Cardiac fibroblast (primary cell): ENCODE measurements around the gene SMC4.

Experiments used
- DNase-seq, 2 donors: peaks; one replicate each; pipeline versions ENCODE4 v3.0.0 to v3.0.0-alpha.2; 2010; ENCODE audit warnings: low read depth in 2 of 2
- H3K4me3 ChIP-seq, 2 donors: replicated peaks in 1 of 2; 1 replicate in 1 of 2; 2 replicates in 1 of 2; pipeline ENCODE4 v1.5.1; 2011; ENCODE audit warnings: low read depth in 2 of 2, low read length in 2 of 2, mild to moderate bottlenecking in 2 of 2, moderate library complexity in 1 of 2
- TF ChIP-seq, protein P1 (sequence below): IDR thresholded peaks from one replicate; pipeline ENCODE4 v1.5.1; 2011; ENCODE audit warnings: low read depth, mild to moderate bottlenecking, low read length, inconsistent platforms

The SMC4 gene

DNA sequence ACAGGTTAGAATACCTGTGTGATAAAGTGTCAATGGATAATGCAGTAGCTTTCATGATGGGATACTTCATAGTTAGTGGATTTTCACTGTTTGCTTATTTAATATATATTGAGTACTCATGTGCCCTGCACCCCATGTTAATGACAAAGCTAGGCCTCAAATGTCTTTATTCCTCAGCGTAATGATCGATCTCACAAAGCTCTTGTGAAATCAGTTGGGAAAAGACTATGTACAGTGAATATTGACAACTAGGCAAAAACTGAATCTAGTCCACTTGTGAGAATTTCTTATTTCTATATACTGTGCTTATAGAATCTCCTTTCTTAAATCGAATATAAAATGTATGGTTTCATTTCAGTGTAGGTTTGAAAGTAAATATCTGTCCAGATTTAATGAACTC is 17.9 kb downstream of the SMC4 start:
- H3K4me3 ChIP-seq, result no peak overlapping the region
- TF ChIP-seq, protein P1, sequence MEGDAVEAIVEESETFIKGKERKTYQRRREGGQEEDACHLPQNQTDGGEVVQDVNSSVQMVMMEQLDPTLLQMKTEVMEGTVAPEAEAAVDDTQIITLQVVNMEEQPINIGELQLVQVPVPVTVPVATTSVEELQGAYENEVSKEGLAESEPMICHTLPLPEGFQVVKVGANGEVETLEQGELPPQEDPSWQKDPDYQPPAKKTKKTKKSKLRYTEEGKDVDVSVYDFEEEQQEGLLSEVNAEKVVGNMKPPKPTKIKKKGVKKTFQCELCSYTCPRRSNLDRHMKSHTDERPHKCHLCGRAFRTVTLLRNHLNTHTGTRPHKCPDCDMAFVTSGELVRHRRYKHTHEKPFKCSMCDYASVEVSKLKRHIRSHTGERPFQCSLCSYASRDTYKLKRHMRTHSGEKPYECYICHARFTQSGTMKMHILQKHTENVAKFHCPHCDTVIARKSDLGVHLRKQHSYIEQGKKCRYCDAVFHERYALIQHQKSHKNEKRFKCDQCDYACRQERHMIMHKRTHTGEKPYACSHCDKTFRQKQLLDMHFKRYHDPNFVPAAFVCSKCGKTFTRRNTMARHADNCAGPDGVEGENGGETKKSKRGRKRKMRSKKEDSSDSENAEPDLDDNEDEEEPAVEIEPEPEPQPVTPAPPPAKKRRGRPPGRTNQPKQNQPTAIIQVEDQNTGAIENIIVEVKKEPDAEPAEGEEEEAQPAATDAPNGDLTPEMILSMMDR, result no peak
- DNase-seq, result no peak

- DNase-seq, result no peak
- no peak overlapping the region for H3K4me3 ChIP-seq
- TF ChIP-seq, protein P1, result no peak
Measured at GRCh38 chr3:160427832-160428424, 28.5 kb downstream of the SMC4 start.

DNA sequence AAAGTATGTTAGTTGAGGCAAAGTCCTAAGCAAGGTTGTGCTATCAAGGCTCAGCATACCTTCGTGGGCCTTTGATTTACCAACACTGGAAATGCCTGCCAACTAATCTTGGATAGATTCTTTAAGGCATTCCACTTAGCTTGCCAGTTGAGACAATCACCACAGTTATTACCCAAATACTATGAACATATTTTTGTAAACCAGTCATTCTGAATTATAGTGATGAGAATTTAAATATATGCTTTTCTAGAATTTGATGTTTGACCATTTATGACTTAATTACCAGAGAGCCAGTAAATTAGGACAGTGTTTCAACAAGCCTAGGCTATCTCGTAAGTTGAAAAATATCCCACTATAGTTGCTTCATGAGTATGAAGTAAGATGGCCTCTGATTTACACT is 34.6 kb downstream of the SMC4 start:
- TF ChIP-seq, protein P1, result no peak
- peak; percentile 58 to 63 for DNase-seq
- H3K4me3 ChIP-seq, result no peak overlapping the region

- DNase-seq, result no peak
- no peak overlapping the region for H3K4me3 ChIP-seq
- TF ChIP-seq, protein P1, result no peak
Measured at GRCh38 chr3:160435095-160435494, 35.6 kb downstream of the SMC4 start.

DNA sequence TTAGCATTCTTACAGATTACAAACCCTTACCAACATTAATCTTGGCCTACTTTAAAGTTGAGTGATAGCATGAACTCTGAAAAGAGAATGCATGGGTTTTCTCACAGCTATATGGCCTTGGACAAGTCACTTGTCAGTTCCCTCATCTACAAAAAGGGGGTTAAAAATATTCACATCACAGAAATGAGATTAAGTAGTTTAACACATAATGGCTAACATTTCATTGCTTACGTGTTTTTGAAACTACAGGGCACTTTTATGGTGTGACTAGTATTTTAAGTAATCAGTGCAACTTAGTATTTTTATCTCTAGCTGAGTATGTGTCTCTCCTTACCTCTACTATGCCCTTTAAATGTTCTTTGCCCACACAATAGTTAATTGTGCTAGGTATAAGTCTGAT is 36.3 kb downstream of the SMC4 start:
- TF ChIP-seq, protein P1, result no peak
- H3K4me3 ChIP-seq, result no peak overlapping the region
- no peak for DNase-seq

GRCh38 chr3:160437083-160437455 is 37.6 kb downstream of the SMC4 start:
- no peak for DNase-seq
- no peak overlapping the region for H3K4me3 ChIP-seq
- TF ChIP-seq, protein P1, result no peak

DNA sequence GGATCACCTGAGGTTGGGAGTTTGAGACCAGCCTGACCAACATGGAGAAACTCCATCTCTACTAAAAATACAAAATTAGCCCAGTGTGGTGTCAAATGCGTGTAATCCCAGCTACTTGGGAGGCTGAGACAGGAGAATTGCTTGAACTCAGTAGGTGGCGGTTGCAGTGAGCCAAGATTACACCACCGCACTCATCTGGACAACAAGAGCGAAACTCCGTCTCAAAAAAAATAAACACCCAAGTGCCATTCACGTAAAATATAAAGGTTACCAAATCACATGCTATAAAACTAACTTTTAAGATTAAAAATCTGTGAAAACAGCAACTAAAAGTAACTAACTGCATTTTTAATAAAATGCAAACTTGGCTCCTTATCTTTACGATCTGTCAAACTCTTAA is 41.2 kb downstream of the SMC4 start:
- no peak for DNase-seq
- H3K4me3 ChIP-seq, result no peak overlapping the region
- TF ChIP-seq, protein P1, result no peak
